Astrocyte (in vitro differentiated cells and primary cell): Measurements from ENCODE around the gene PACRG. TPM values are rescaled to one million over a fixed set of nuclear protein-coding genes. Genes with fewer than 3 reads are reported as not detected.

Experiments used
- DNase-seq: peaks from one replicate; pipeline ENCODE4 v3.0.0-alpha.2; 2010; ENCODE audit warnings: low read depth
- FAIRE-seq: peaks from 2 replicates; lab custom pipeline; 2011; peaks lifted over from hg19 to GRCh38; lab: Jason Lieb, UNC
- H2AFZ ChIP-seq: 2 replicates; pipeline ENCODE4 v1.6.0; 2012; ENCODE audit warnings: low read depth, low read length, inconsistent platforms
- H3K27ac ChIP-seq: 2 replicates; pipeline ENCODE4 v1.5.1; 2011; ENCODE audit warnings: low read depth, low read length, inconsistent platforms
- H3K27me3 ChIP-seq: 2 replicates; pipeline ENCODE4 v1.6.0; 2011; ENCODE audit warnings: low read length, inconsistent platforms; ENCODE audit not compliant: insufficient read depth
- H3K36me3 ChIP-seq: 2 replicates; pipeline ENCODE4 v1.5.1; 2011; ENCODE audit warnings: low read length, inconsistent platforms; ENCODE audit not compliant: insufficient read depth
- H3K4me1 ChIP-seq: 2 replicates; pipeline ENCODE4 v1.5.1; 2011; ENCODE audit warnings: low read length, inconsistent platforms; ENCODE audit not compliant: insufficient read depth
- H3K4me2 ChIP-seq: 2 replicates; pipeline ENCODE4 v1.6.0; 2012; ENCODE audit warnings: low read length, inconsistent platforms
- H3K4me3 ChIP-seq: 2 replicates; pipeline ENCODE4 v1.5.1; 2011; ENCODE audit warnings: low read depth, mild to moderate bottlenecking, low read length, inconsistent platforms; ENCODE audit not compliant: insufficient read depth
- H3K79me2 ChIP-seq: 2 replicates; pipeline ENCODE4 v1.6.0; 2012; ENCODE audit warnings: mild to moderate bottlenecking, low read length, inconsistent platforms; ENCODE audit not compliant: insufficient read depth
- H3K9ac ChIP-seq: 2 replicates; pipeline ENCODE4 v1.6.0; 2012; ENCODE audit warnings: mild to moderate bottlenecking, low read length, inconsistent platforms
- H3K9me3 ChIP-seq: 2 replicates; pipeline ENCODE4 v1.5.1; 2012; ENCODE audit warnings: low read depth, mild to moderate bottlenecking, low read length, inconsistent platforms; ENCODE audit not compliant: insufficient read depth
- H4K20me1 ChIP-seq: 2 replicates; pipeline ENCODE4 v1.6.0; 2012; ENCODE audit warnings: low read length, inconsistent platforms; ENCODE audit not compliant: insufficient read depth
- H3K27ac Mint-ChIP-seq: one replicate; pipeline ENCODE4 v1.8.0; 2021; ENCODE audit warnings: mild to moderate bottlenecking, mixed read lengths; ENCODE audit not compliant: unreplicated experiment
- H3K27me3 Mint-ChIP-seq: one replicate; pipeline ENCODE4 v1.8.0; 2021; ENCODE audit warnings: low read depth, mixed read lengths; ENCODE audit not compliant: unreplicated experiment
- H3K36me3 Mint-ChIP-seq: one replicate; pipeline ENCODE4 v1.8.0; 2021; ENCODE audit warnings: low read depth, mixed read lengths; ENCODE audit not compliant: unreplicated experiment
- H3K4me1 Mint-ChIP-seq: one replicate; pipeline ENCODE4 v1.8.0; 2021; ENCODE audit warnings: low read depth, mixed read lengths; ENCODE audit not compliant: unreplicated experiment
- H3K4me3 Mint-ChIP-seq: one replicate; pipeline ENCODE4 v1.8.0; 2021; ENCODE audit warnings: mild to moderate bottlenecking, moderate library complexity, mixed read lengths; ENCODE audit not compliant: unreplicated experiment
- H3K9me3 Mint-ChIP-seq: one replicate; pipeline ENCODE4 v1.8.0; 2021; ENCODE audit warnings: mild to moderate bottlenecking, mixed read lengths; ENCODE audit not compliant: unreplicated experiment
- CTCF ChIP-seq: IDR thresholded peaks from 2 replicates; pipeline ENCODE4 v1.5.1; 2011; ENCODE audit warnings: low read depth, mild to moderate bottlenecking, inconsistent platforms, low read length, moderate library complexity; ENCODE audit not compliant: insufficient read depth
- EZH2 ChIP-seq: IDR thresholded peaks from 2 replicates; pipeline ENCODE4 v1.6.1; 2012; ENCODE audit warnings: mild to moderate bottlenecking, low read length, inconsistent platforms; ENCODE audit not compliant: insufficient read depth
- total RNA-seq: library from RNA; stranded (reverse); gene quantifications from 2 replicates; pipeline ENCODE4 v1.2.1, GENCODE V29; 2021

The PACRG gene
- total RNA-seq, 1 donor from 2014 or later: not detected

GRCh38 chr6:162852192-162852591 lies 124.4 kb downstream of the PACRG start:
- DNase-seq (no peak), FAIRE-seq (no peak)
- Mint-ChIP-seq H3K4me1 (peaks cover 4% of the 10 kb centered on the region), H3K27me3 (no peaks in the 10 kb centered on the region), H3K36me3 (no peaks in the 10 kb centered on the region), H3K27ac (no peak overlapping the region), H3K9me3 (no peaks in the 10 kb centered on the region), H3K4me3 (no peak overlapping the region)
- TF ChIP-seq EZH2 (no peak), CTCF (no peak)
- H3K36me3 ChIP-seq: no peaks in the 10 kb centered on the region
- no peak overlapping the region for H3K4me2 ChIP-seq
- H4K20me1 ChIP-seq: no peaks in the 10 kb centered on the region
- H3K4me1 ChIP-seq: peaks cover 2% of the 10 kb centered on the region
- H3K27ac ChIP-seq: no peak overlapping the region
- H3K9ac ChIP-seq: no peak overlapping the region
- H2AFZ ChIP-seq: no peak overlapping the region
- no peaks in the 10 kb centered on the region for H3K79me2 ChIP-seq
- no peaks in the 10 kb centered on the region for H3K27me3 ChIP-seq
- no peak overlapping the region for H3K4me3 ChIP-seq
- no peaks in the 10 kb centered on the region for H3K9me3 ChIP-seq

- no peak overlapping the region for H3K9ac ChIP-seq
- Mint-ChIP-seq H3K4me1 (peaks cover 7% of the 10 kb centered on the region), H3K27ac (no peak overlapping the region), H3K36me3 (no peaks in the 10 kb centered on the region), H3K9me3 (no peaks in the 10 kb centered on the region), H3K4me3 (no peak overlapping the region), H3K27me3 (no peaks in the 10 kb centered on the region)
- peaks cover 5% of the 10 kb centered on the region for H3K4me1 ChIP-seq
- TF ChIP-seq CTCF (no peak), EZH2 (no peak)
- H3K4me3 ChIP-seq: no peak overlapping the region
- no peaks in the 10 kb centered on the region for H3K9me3 ChIP-seq
- no peak overlapping the region for H3K4me2 ChIP-seq
- H3K27ac ChIP-seq: no peak overlapping the region
- DNase-seq (no peak), FAIRE-seq (no peak)
- H3K36me3 ChIP-seq: no peaks in the 10 kb centered on the region
- no peaks in the 10 kb centered on the region for H3K79me2 ChIP-seq
- H2AFZ ChIP-seq: no peak overlapping the region
- no peaks in the 10 kb centered on the region for H3K27me3 ChIP-seq
- H4K20me1 ChIP-seq: no peaks in the 10 kb centered on the region
Measured at GRCh38 chr6:162852840-162853577, 125.2 kb downstream of the PACRG start.

GRCh38 chr6:162854228-162854627 lies 126.5 kb downstream of the PACRG start:
- TF ChIP-seq EZH2: no peak
- no peak for TF ChIP-seq CTCF
- Histone ChIP-seq H3K9ac (no peak overlapping the region), H3K9me3 (no peaks in the 10 kb centered on the region), H3K27ac (no peak overlapping the region), H3K27me3 (no peaks in the 10 kb centered on the region), H4K20me1 (no peaks in the 10 kb centered on the region), H2AFZ (peak overlapping the region; percentile 71), H3K4me3 (peak overlapping the region; percentile 14), H3K79me2 (no peaks in the 10 kb centered on the region), H3K4me2 (peak overlapping the region; percentile 75), H3K36me3 (no peaks in the 10 kb centered on the region), H3K4me1 (peaks cover 5% of the 10 kb centered on the region)
- Mint-ChIP-seq H3K27me3 (no peaks in the 10 kb centered on the region), H3K36me3 (no peaks in the 10 kb centered on the region), H3K4me1 (peaks cover 7% of the 10 kb centered on the region), H3K4me3 (no peak overlapping the region), H3K9me3 (no peaks in the 10 kb centered on the region), H3K27ac (no peak overlapping the region)
- DNase-seq (peak; percentile 12), FAIRE-seq (no peak)
